ENCODE measurements around the gene SELENOW.
"Not testable (repeated sequence)": the region's sequence is repeated elsewhere in the genome, so short reads cannot be mapped to it uniquely, and the experiment has no call there.

The SELENOW gene

GRCh38 chr19:47794526-47794925 lies 16.0 kb downstream of the SELENOW start:
- DNase-seq (no peak), ATAC-seq (no peak)
- Mint-ChIP-seq H3K4me1 (peaks cover 7% of the 10 kb centered on the region), H3K27me3 (peaks cover 8% of the 10 kb centered on the region), H3K4me3 (no peak overlapping the region), H3K27ac (no peak overlapping the region), H3K9me3 (no peaks in the 10 kb centered on the region)

DNA sequence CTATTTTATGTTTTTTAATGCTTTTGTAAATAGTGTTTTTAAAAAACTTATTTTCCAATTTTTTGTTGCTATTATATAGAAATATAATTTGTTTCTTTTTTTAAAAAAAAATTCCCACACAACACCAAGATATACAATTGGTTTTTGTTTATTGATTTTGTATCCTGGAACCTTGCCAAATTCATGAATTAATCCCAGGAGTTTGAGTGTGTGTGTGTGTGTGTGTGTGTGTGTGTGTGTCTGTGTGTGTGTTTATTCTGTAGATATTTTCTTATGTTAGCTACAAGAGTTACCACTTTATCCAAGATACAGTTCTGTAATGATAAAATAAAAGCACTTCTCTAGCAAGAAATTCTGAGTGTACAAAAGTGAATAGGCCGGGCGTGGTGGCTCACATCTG lies 18.3 kb downstream of the SELENOW start:
- no peaks in the 10 kb centered on the region for H3K4me1 Mint-ChIP-seq
- H3K27ac Mint-ChIP-seq, result no peak overlapping the region
- DNase-seq (no peak), ATAC-seq (no peak)
- peaks cover 8% of the 10 kb centered on the region for H3K27me3 Mint-ChIP-seq
- H3K9me3 Mint-ChIP-seq, result no peaks in the 10 kb centered on the region
- no peak overlapping the region for H3K4me3 Mint-ChIP-seq

DNA sequence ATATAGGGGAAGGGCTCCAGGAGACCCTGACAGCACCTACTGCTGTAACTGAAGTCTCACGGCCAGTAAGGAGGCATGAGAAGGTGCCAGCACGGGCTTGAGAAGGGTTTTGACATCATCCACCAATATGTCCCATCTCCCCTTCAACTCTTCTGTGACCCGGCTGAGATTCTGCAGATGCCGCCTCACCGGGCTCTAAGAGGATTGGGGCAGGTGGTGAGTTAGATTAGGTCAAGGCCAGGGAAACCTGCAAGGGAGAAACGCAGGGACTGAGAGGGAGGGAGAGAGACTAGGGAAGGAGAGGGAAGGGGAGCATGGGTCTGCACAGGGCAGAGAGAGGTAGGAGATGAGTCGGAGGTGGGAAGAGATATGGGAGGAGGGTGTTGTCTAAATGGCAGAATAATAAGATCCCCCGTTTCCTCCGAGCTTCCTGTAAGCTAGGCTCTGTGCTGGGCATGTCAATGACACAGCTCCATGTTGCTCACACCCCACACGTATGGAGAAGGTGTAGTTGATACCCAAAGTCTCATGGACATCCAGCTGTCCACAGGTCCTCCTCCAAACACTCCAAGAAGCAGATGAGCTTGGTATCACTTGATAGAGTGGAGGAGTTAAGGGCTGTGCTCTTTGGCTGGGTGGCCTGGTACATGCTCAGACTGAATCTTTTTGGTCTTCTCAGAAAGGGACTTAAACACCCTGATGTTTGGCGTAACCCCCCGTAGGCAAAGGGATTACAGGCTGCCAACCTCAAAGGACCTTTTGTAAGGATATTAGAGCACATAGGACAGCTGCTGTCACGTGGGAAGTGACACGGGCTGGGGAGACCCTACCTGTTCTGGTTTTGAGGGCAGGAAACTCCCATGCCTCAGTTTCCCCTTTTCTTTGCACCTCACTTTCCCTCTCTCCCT lies 19.7 kb downstream of the SELENOW start:
- Mint-ChIP-seq H3K4me3 (no peak overlapping the region), H3K4me1 (no peaks in the 10 kb centered on the region), H3K27me3 (peaks cover 8% of the 10 kb centered on the region), H3K9me3 (no peaks in the 10 kb centered on the region), H3K27ac (no peak overlapping the region)
- no peak for DNase-seq
- ATAC-seq, result no peak

GRCh38 chr19:47798904-47799266 lies 20.4 kb downstream of the SELENOW start:
- Mint-ChIP-seq H3K4me1 (no peaks in the 10 kb centered on the region), H3K27me3 (peaks cover 8% of the 10 kb centered on the region), H3K4me3 (no peak overlapping the region), H3K27ac (no peak overlapping the region), H3K9me3 (no peaks in the 10 kb centered on the region)
- DNase-seq (no peak), ATAC-seq (no peak)

DNA sequence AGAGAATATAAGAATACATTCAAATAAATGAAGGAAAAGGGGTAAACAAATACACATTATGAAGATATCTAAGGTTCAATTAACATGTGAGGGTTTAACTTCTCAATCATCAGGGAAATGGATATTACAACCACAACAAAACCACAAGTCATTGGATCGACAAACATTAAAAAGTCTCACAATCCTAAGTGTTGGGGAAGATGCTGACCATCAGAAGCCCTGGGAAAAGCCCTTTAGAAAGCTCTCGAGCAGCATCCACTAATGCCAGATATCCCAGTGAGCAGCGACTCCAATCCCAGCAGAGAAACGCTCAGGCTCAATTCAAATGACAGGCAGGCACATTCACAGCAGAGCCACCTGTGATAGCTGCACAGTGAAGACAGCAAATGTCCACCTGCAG lies 22.8 kb downstream of the SELENOW start:
- DNase-seq, result no peak
- no peak for ATAC-seq
- Mint-ChIP-seq H3K4me3 (no peak overlapping the region), H3K27me3 (peaks cover 8% of the 10 kb centered on the region), H3K9me3 (no peaks in the 10 kb centered on the region), H3K4me1 (no peaks in the 10 kb centered on the region), H3K27ac (no peak overlapping the region)

DNA sequence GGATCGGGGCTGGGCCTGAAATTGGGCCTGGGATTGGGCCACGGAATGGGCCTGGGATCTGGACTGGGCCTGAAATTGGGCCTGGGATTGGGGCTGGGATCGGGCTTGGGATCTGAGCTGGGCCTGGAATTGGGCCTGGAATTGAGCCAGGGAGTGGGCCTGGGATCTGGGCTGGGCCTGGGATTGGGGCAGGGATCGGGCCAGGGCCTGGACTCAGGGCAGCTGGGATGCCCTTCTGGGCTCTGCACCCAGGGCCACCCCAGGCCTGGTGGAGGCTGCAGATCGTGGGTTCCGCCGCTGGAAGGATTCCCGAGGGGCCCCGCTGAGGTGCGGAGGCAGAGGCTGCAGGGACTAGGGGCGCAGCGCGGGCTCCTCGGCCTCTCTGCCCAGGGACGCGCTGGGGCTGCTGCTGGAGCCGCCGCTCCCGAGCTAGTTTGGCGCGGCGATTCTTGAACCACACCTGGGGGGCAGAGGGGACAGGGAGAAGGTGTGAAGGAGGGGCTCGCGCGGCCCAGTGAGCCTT lies 24.1 kb downstream of the SELENOW start:
- Mint-ChIP-seq H3K27ac (no peak overlapping the region), H3K4me1 (no peaks in the 10 kb centered on the region), H3K4me3 (no peak overlapping the region), H3K27me3 (peaks cover 8% of the 10 kb centered on the region), H3K9me3 (no peaks in the 10 kb centered on the region)
- no peak for DNase-seq
- peak; percentile 23 for ATAC-seq

DNA sequence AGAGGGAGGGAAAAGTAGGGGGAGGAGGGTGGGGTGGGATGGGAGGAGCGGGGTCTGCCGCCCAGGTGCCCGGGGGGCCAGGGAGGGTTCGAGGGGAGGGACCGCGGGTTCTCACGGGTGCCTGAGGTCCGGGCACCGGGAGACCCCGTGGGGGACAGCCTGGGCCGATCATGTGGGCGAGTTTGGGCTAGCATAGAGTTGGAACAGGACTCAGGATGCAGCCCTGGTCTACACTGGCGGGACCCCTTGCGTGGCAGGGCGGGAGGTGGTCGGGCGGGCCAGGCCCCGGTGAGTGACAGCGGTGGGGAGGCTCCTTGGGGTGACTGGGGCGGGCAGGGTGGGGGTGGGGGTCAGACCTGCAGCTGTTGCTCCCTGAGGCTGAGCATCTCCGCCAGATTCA lies 24.6 kb downstream of the SELENOW start:
- not testable (repeated sequence) for DNase-seq, H3K9me3 Mint-ChIP-seq, H3K4me1 Mint-ChIP-seq, H3K27ac Mint-ChIP-seq, H3K27me3 Mint-ChIP-seq, H3K4me3 Mint-ChIP-seq
- ATAC-seq, result peak; percentile 64

DNA sequence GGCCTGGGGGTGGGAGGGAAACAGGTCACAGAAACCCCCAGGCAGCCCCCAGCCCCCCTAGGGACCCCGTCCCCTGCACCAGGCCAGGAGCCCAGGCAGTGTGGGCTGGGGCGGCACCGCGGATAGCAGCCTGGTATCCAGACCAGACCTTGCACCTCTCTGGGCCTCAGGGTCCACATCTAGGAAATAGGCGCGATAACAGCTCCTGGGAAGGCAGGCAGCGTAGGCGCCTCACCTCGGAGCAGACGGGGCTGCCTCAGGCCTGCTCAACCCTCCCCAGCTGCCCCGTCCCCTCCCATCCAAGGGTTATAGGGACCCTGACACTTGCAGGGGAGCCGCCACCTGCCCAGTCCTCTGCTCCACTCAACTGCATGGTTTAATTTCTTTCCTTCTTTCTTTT lies 25.2 kb downstream of the SELENOW start:
- not testable (repeated sequence) for H3K9me3 Mint-ChIP-seq, DNase-seq, H3K27ac Mint-ChIP-seq

GRCh38 chr19:47804451-47804850 lies 25.9 kb downstream of the SELENOW start, which contains the start of gene TPRX1:
Gene TPRX1, minus strand, starts transcription at chr19:47804551. Its CDS starts 12 bp downstream, at chr19:47804539.
- H3K27ac Mint-ChIP-seq, ATAC-seq, H3K27me3 Mint-ChIP-seq, H3K4me3 Mint-ChIP-seq, H3K4me1 Mint-ChIP-seq, DNase-seq, H3K9me3 Mint-ChIP-seq: not testable (repeated sequence)

More for the DNA sequence above, 25.2 kb downstream of the SELENOW start:
- not testable (repeated sequence) for H3K4me1 Mint-ChIP-seq, H3K4me3 Mint-ChIP-seq, H3K27me3 Mint-ChIP-seq
- ATAC-seq, result peak; percentile 42

DNA sequence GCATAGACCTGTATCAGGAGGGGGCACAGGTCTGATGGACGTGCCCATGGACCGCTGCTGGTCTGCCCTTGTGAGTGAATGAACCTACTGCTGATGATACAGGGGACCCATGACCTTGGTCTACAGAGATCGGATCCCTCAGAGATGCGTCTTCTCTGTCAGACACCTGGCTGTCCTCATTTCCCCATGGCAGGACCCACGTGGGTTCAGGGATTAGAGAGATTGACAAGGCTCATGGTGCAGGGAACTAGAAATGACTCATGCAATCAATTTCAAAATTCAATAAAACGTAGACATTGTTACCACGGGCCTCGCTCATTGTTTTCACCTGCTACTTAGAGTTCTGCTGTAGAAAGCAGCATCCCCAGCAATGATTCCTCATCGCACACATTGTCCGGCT lies 26.8 kb downstream of the SELENOW start:
- DNase-seq (no peak), ATAC-seq (no peak)
- Mint-ChIP-seq H3K27me3 (no peaks in the 10 kb centered on the region), H3K4me1 (no peaks in the 10 kb centered on the region), H3K9me3 (no peaks in the 10 kb centered on the region), H3K4me3 (no peak overlapping the region), H3K27ac (no peak overlapping the region)

DNA sequence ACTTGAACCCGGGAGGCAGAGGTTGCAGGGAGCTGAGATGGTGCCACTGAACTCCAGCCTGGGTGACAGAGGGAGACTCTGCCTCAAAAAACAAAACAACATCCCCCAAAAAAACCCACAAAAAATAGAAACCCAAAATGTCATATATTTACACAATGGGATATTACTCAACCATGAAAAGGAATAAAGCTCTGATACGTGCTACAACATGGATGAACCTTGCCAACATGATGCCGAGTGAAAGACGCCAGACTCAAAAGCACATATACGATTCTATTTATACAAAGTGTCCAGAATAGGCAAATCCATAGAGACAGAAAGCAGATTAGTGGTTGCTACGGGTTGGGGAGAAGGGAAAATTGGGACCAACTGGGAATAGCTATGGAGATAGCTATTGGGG lies 27.9 kb downstream of the SELENOW start:
- H3K9me3 Mint-ChIP-seq, result no peaks in the 10 kb centered on the region
- DNase-seq (no peak), ATAC-seq (no peak)
- no peaks in the 10 kb centered on the region for H3K4me1 Mint-ChIP-seq
- no peak overlapping the region for H3K4me3 Mint-ChIP-seq
- no peaks in the 10 kb centered on the region for H3K27me3 Mint-ChIP-seq
- no peak overlapping the region for H3K27ac Mint-ChIP-seq

GRCh38 chr19:47813304-47813994 lies 34.9 kb downstream of the SELENOW start:
- no peak overlapping the region for H3K27ac Mint-ChIP-seq
- H3K27me3 Mint-ChIP-seq, result peaks cover 16% of the 10 kb centered on the region
- DNase-seq, result peak; percentile 71 to 75

DNA sequence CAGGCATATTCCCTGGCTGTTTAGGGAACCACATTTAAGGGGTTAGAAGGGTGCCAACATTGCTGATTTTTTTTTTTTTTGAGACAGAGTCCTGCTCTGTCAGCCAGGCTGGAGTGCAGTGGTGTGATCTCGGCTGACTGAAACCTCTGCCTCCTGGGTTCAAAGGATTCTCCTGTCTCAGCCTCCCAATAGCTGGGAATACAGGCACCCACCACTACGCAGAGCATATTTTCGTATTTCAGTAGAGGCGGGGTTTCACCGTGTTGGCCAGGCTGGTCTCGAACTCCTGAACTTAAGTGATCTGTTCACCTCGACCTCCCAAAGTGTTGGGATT lies 35.5 kb downstream of the SELENOW start:
- no peaks in the 10 kb centered on the region for H3K4me1 Mint-ChIP-seq
- H3K9me3 Mint-ChIP-seq, result no peaks in the 10 kb centered on the region
- peaks cover 21% of the 10 kb centered on the region for H3K27me3 Mint-ChIP-seq
- ATAC-seq (peak; percentile 7), DNase-seq (no peak)
- no peak overlapping the region for H3K4me3 Mint-ChIP-seq
- no peak overlapping the region for H3K27ac Mint-ChIP-seq

More at GRCh38 chr19:47813304-47813994, 34.9 kb downstream of the SELENOW start:
- ATAC-seq, result peak; percentile 85
- H3K4me3 Mint-ChIP-seq, result no peak overlapping the region
- no peaks in the 10 kb centered on the region for H3K9me3 Mint-ChIP-seq
- H3K4me1 Mint-ChIP-seq, result no peaks in the 10 kb centered on the region

GRCh38 chr19:47816270-47816669 lies 37.8 kb downstream of the SELENOW start:
- not testable (repeated sequence) for H3K4me1 Mint-ChIP-seq, DNase-seq, H3K4me3 Mint-ChIP-seq, ATAC-seq, H3K27ac Mint-ChIP-seq, H3K9me3 Mint-ChIP-seq
- peaks cover 44% of the 10 kb centered on the region for H3K27me3 Mint-ChIP-seq

- H3K4me1 Mint-ChIP-seq, H3K27ac Mint-ChIP-seq, ATAC-seq, H3K4me3 Mint-ChIP-seq, DNase-seq, H3K9me3 Mint-ChIP-seq: not testable (repeated sequence)
- H3K27me3 Mint-ChIP-seq, result peaks cover 54% of the 10 kb centered on the region
Observed at GRCh38 chr19:47818221-47818620, 39.7 kb downstream of the SELENOW start.

DNA sequence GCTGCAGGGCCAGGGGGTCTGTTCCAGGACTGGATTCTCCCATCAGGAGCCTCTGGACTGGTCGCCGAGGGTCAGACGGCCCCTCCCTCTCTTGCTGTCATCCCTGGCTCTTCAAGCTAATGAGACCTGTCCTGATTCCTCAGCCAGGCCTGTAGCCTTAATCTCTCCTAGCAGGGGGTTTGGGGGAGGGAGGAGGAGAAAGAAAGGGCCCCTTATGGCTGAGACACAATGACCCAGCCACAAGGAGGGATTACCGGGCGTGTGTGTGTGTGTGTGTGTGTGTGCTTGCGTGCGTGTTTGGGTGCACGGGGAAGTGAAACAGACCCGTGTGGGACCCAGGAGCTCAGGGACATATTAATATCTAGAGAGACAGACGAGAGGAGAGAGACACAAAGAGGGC lies 41.4 kb downstream of the SELENOW start:
- Mint-ChIP-seq H3K27ac (peak overlapping the region in 1 of 2 donors; percentile 2), H3K4me3 (no peak overlapping the region), H3K9me3 (no peaks in the 10 kb centered on the region), H3K27me3 (peaks cover 47% of the 10 kb centered on the region), H3K4me1 (no peaks in the 10 kb centered on the region)
- ATAC-seq (no peak), DNase-seq (no peak)

Measured in stimulated activated naive CD8-positive, alpha-beta T cell treated with anti-CD3 and anti-CD28 coated beads, Interleukin-15, amount 100 ng/mL, for 72 hours (primary cell).